Measurements from ENCODE around the gene JMJD8. TPM values are rescaled to one million over a fixed set of nuclear protein-coding genes. Genes with fewer than 3 reads are reported as not detected.

The JMJD8 gene
- total RNA-seq, 1 experiment from 2014 or later = 81.3 TPM

DNA sequence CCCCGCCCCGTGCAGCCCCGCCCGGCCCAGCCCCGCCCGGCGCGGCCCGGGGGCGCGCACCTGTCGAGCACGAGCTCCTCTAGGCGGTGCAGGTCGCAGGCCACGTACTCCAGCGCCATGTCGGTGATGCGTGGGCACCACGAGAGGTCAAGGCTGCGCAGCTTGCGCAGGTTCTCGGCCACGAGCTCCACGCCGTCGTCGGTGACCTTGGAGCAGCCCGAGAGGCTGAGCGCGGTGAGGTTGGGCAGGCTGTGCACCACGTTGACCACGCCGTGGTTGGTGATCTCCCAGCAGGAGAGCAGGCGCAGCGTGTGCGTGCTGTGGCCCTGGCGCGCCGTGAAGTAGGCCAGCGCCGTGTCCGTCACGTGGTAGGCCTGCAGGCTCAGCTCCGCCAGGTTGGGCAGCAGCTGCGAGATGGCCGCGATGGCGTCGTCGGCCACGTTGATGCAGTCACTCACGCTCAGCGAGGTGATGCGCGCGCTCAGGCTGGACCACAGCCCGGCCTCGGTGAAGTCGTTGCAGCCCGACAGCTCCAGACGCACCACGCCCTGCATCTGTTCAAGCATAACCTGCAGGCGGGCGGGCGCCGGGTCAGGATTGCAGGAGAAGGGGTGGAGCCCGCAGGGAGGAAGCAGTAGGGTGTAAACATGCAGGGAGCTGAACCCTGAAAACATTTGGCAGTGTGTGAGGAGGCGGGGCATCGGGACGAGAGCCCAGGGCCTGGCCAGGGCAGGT is 11.4 kb upstream of the JMJD8 start:
- peak overlapping the region; percentile 80 for H2AFZ ChIP-seq (ENCODE audit: low read length)
- ATAC-seq (peak; percentile 62), DNase-seq (peak; percentile 62)
- H3K27me3 ChIP-seq (ENCODE audit: low read length) = no peaks in the 10 kb centered on the region
- no peaks in the 10 kb centered on the region for H3K9me2 ChIP-seq (replicated peaks; ENCODE audit: low read length)
- H3K36me3 ChIP-seq (ENCODE audit: low read depth, low read length) = no peaks in the 10 kb centered on the region
- peak overlapping the region; percentile 26 for H3K9ac ChIP-seq (ENCODE audit: low read length)
- TF ChIP-seq EZH2phosphoT487 (IDR thresholded peaks at IDR 0.05; ENCODE audit: borderline replicate concordance, low read length) = 0 out of 2 replicates have a peak, but pooled peaks have one; percentile 46
- TF ChIP-seq, protein P1, sequence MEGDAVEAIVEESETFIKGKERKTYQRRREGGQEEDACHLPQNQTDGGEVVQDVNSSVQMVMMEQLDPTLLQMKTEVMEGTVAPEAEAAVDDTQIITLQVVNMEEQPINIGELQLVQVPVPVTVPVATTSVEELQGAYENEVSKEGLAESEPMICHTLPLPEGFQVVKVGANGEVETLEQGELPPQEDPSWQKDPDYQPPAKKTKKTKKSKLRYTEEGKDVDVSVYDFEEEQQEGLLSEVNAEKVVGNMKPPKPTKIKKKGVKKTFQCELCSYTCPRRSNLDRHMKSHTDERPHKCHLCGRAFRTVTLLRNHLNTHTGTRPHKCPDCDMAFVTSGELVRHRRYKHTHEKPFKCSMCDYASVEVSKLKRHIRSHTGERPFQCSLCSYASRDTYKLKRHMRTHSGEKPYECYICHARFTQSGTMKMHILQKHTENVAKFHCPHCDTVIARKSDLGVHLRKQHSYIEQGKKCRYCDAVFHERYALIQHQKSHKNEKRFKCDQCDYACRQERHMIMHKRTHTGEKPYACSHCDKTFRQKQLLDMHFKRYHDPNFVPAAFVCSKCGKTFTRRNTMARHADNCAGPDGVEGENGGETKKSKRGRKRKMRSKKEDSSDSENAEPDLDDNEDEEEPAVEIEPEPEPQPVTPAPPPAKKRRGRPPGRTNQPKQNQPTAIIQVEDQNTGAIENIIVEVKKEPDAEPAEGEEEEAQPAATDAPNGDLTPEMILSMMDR (conservative IDR thresholded peaks at IDR 0.05; ENCODE audit: low read depth, low read length) = no peak
- no peaks in the 10 kb centered on the region for H3K79me2 ChIP-seq (ENCODE audit: low read length)
- H3K27ac ChIP-seq (ENCODE audit: low read length) = no peak overlapping the region
- no peaks in the 10 kb centered on the region for H4K20me1 ChIP-seq (ENCODE audit: low read length)
- H3K9me3 ChIP-seq (ENCODE audit: low read length) = no peaks in the 10 kb centered on the region
- H3K4me2 ChIP-seq (ENCODE audit: low read length) = peak overlapping the region; percentile 88
- peaks cover 4% of the 10 kb centered on the region for H3F3A ChIP-seq (ENCODE audit: low read length, unreplicated experiment)
- H3K4me1 ChIP-seq (ENCODE audit: insufficient read depth, low read length) = peaks cover 14% of the 10 kb centered on the region; the same call in 1 of the 2 replicates
- intact Hi-C loops (cut with micrococcal nuclease) = no loop called here
- POLR2A ChIA-PET (ENCODE audit: unreplicated experiment) = interaction anchor here (0.6 to 1.1 kb wide), 4 partner anchors 32 to 112 kb away, joined by 3 to 9 read pairs (median 4); partner anchors contain the start of genes CHTF18, METTL26 and RPUSD1
- H3K4me3 ChIP-seq (ENCODE audit: low read length) = peak overlapping the region; percentile 63
- BruUV-seq (replicated peaks) = no TSS peak
- CTCF ChIA-PET = no interaction called here

DNA sequence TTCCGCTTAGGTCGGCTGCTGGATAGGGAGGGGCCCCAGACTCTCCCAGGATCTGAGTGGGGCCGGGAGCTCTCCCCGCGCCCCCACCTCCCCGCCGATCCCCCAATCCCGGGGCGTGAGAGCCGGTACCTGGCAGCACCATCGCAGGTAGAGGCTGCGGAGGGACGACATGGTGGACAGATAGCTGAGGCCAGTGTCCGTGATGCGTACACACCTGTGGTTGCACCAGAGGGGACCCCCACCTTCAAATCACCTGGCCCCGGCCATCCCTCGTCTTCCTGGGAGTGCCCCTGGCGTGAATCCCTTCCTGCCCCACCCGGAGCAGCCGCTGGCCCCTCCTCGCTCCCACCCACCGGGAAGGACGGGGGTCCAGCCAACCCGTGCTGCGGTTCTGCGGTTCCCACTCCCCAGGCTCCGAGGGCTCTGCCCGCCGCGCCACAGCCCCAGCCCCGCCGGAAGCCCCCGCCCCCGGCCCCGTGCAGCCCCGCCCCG is 10.8 kb upstream of the JMJD8 start:
- peaks cover 14% of the 10 kb centered on the region; the same call in 1 of the 2 replicates for H3K4me1 ChIP-seq (ENCODE audit: insufficient read depth, low read length)
- DNase-seq = no peak
- H3K27me3 ChIP-seq (ENCODE audit: low read length) = no peaks in the 10 kb centered on the region
- H3K4me2 ChIP-seq (ENCODE audit: low read length) = peak overlapping the region; percentile 88
- POLR2A ChIA-PET (ENCODE audit: unreplicated experiment) = interaction anchor here (1.0 to 1.1 kb wide), 2 partner anchors 59 to 93 kb away, joined by 4 to 9 read pairs; partner anchors contain the start of genes CHTF18, METTL26 and RPUSD1
- H3K27ac ChIP-seq (ENCODE audit: low read length) = no peak overlapping the region
- peaks cover 4% of the 10 kb centered on the region for H3F3A ChIP-seq (ENCODE audit: low read length, unreplicated experiment)
- intact Hi-C loops (cut with micrococcal nuclease) = no loop called here
- no peak overlapping the region for H2AFZ ChIP-seq (ENCODE audit: low read length)
- no peaks in the 10 kb centered on the region for H3K9me2 ChIP-seq (replicated peaks; ENCODE audit: low read length)
- ATAC-seq = no peak; the same call in 1 of the 2 replicates
- peak overlapping the region; percentile 65 for H3K4me3 ChIP-seq (ENCODE audit: low read length)
- BruUV-seq (replicated peaks) = no TSS peak
- TF ChIP-seq EZH2 (IDR thresholded peaks at IDR 0.05; ENCODE audit: low read length, unreplicated experiment) (no peak), EZH2phosphoT487 (IDR thresholded peaks at IDR 0.05; ENCODE audit: borderline replicate concordance, low read length) (no peak)
- TF ChIP-seq, protein P1 (conservative IDR thresholded peaks at IDR 0.05; ENCODE audit: low read depth, low read length) = no peak
- H3K9ac ChIP-seq (ENCODE audit: low read length) = no peak overlapping the region
- CTCF ChIA-PET = no interaction called here
- H3K9me3 ChIP-seq (ENCODE audit: low read length) = no peaks in the 10 kb centered on the region
- H4K20me1 ChIP-seq (ENCODE audit: low read length) = no peaks in the 10 kb centered on the region
- no peaks in the 10 kb centered on the region for H3K36me3 ChIP-seq (ENCODE audit: low read depth, low read length)
- H3K79me2 ChIP-seq (ENCODE audit: low read length) = no peaks in the 10 kb centered on the region

Data from PC-3 (cell line).